ENCODE measurements around the gene PRDM4.

DNA sequence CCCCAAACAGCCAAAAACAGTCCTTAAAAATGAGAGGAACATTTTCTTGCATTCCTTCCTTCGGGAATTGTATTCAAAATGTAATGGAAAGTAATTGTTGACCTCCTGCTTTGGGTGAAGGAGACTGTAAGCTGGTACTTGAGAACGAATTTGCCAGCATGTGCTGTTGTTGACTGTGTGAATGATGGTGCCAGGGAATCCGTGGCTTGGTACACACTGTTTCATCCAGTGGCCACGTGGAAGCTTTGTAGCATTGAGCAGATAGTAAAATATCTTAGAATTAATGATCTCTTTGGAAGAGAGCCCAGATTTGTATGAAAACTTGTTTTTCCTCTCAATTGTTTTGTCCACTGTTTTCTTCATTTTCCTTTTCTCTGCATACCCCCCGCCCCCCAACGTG lies 15.2 kb upstream of the PRDM4 start:
- TF ChIP-seq CTCF (IDR thresholded peaks at IDR 0.05; ENCODE audit: borderline replicate concordance, extremely low read depth, low read length, poor library complexity, severe bottlenecking), result no peak
- no peak for TF ChIP-seq EZH2 (IDR thresholded peaks at IDR 0.05; ENCODE audit: borderline replicate concordance, low read depth, low read length, severe bottlenecking)

All from DND-41 (cell line).